DMS153 (cell line): Measurements from ENCODE around the gene BIRC5.

Experiments used
- DNase-seq: peaks from one replicate; lab custom pipeline; 2025; lab: John Stamatoyannopoulos, UW

Gene BIRC5

DNA sequence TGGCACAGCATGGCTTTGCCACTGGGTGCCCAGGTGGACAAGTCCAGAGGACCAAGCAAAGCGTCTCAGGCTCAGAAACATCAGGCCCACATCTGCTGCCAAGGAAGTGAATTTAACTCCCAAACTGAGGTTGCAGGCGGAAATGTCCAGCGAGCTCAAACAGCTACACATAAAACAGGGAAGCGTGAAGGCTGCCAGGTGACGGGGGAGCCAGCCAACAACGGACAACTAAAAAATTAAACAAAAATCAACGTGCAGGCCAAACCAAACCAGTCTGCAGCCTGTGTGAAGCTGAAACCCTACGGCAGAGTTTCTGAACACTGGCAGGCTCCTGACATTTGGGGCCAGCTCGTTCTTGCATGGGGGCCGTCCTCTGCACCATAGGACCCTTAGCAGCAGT lies 29.7 kb upstream of the BIRC5 start:
- DNase-seq, result no peak

GRCh38 chr17:78184868-78185267 lies 29.2 kb upstream of the BIRC5 start:
- DNase-seq, result no peak

DNA sequence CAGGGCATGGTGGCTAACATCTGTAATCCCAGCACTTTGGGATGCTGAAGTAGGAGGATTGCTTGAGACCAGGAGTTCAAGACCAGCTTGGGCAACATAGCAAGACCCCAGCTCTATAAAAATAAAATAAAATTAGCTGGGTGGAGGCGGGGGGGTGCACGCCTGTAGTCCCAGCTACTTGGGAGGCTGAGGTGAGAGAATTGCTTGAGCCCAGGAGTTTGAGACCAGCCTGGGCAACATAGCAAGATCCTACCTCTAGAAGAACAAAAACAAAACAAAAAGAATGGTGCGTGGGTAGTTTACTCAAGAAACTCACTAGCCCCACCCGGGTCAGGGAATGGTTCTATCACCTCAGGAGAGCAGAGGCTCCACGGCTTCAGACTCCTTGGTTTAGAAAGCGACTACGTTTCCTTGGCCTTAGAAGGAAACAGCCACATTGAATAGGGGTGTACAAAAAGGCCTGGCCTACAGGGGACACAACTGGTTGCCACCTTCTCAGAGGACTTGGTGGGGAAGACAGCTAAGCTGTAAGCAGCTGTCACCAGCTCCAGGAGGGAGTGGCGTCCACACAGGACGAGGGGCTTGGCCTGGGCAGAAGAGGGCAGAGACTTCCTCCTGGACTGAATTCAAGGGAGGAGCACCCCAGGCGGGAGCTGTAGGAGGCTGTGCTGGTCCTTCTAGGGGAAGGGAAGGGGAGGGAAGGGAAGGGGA lies 27.9 kb upstream of the BIRC5 start:
- DNase-seq, result no peak

GRCh38 chr17:78186692-78187595 lies 27.1 kb upstream of the BIRC5 start, which contains the start of the genes AFMID and TK1:
Gene AFMID, plus strand, starts transcription at chr17:78187362. Its CDS starts 9 bp downstream, at chr17:78187371.
Gene TK1, minus strand, starts transcription at chr17:78187052. Its CDS starts 58 bp downstream, at chr17:78186994.
- DNase-seq, result peak; percentile 88

DNA sequence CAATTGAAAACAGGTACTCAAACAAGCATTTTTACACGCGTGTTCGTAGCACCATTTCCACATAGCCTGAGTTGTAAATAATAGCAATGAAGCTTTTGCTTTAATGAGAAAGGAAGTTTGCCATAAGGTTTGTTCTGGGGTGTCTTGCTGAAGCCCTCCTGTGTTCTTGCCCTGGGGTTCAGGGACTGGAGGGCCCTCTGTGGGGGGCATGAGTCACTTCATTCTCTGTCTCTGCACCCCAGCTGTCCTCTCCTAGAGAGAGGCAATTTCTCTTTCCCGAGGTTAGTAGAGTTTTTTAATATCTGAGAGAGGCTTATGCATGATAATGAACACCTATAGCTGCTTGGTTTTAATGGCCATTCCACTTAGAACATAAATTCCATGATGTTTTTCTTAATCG lies 17.3 kb upstream of the BIRC5 start:
- DNase-seq, result no peak

- no peak for DNase-seq
These were observed 16.8 kb upstream of the BIRC5 start for GRCh38 chr17:78197147-78197832.

- no peak for DNase-seq
These were observed 13.6 kb upstream of the BIRC5 start for GRCh38 chr17:78200451-78200850.

DNA sequence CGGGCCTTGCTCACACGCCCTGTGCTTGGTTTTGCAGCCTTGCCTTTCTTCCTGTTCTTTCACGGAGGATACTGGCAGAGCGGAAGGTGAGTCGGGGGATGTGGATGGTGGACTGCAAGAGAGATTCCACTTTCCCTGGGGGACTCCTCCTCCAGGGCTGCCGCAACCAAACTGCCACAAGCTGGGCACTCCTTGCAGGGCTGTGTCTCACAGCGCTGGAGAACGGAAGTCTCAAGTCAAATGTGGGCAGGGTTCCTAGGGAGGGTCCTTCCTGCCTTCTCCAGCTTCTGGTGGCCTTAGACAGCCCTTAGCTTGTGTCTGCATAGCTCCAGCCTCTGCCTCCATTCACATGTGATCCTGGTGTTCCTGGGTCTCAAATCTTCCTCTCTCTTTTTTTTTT lies 11.4 kb upstream of the BIRC5 start:
- no peak for DNase-seq

- no peak for DNase-seq
These were observed 9.5 kb upstream of the BIRC5 start for GRCh38 chr17:78204387-78205123.

DNA sequence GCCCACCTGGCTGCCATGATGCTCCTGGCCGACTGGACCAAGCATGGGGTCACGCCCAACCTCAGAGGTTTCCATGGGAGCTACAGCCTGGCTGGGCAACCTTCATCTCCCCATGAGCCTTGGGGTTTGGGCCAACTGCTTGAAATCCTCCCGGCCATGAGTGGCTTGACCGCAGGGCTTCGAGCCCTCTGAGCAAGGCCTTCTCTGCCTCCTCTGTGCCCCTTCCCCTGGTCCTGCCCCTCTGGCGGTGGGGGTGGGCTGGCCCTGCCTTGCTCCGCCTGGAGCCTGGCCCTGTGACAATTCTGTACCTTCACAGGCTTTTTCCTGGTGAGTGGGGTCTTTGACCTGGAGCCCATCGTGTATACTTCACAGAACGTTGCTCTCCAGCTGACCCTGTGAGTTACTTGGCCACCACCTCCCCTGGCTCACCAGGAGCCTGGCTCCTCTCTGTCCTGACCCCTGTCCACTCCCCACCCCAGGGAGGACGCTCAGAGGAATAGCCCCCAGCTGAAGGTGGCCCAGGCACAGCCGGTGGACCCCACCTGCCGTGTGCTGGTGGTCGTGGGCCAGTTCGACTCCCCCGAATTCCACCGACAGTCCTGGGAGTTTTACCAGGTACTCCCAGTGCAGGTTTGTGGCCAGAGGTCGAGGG lies 8.8 kb upstream of the BIRC5 start:
- DNase-seq, result no peak

DNA sequence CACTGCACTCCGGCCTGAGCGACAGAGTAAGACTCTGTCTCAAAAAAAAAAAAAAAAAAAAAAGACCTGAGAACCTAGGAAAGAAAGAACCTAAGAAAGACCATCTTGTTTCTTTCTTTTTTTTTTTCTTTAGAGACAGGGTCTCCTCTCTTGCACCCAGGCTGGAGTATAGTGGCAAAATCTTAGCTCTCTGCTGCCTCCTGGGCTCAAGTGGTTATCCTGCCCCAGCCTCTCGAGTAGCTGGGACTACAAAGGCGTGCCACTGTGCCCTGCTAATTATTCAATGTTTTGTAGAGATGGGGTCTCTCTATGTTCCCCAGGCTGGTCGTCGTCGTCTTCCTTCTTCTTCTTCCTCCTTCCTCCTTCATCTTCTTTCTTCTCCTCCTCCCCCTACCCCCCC lies 7.8 kb upstream of the BIRC5 start:
- DNase-seq, result no peak

DNA sequence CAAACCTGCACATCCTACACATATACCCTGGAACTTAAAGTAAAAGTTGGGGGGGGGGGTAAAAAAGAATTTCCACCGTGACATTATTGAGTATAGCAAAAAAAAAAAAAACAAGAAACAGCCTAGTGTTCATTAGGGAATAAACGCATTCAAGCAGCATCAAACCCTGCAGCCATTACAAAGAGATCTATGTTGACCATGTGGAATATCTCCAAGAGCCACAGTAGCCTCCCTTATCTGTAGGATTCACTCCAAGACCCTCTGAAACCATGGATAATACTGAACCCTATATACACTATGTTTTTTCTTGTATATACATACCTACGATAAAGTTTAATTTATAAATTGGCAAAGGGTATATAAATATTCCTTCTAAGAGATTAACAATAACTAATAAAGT lies 5.6 kb upstream of the BIRC5 start:
- DNase-seq, result no peak

- no peak for DNase-seq
These were observed 3.9 kb upstream of the BIRC5 start for GRCh38 chr17:78210111-78210510.

GRCh38 chr17:78211032-78211431 lies 3.0 kb upstream of the BIRC5 start:
- DNase-seq, result no peak

GRCh38 chr17:78214706-78215061 lies 631 bp downstream of the BIRC5 start:
- DNase-seq, result no peak

DNA sequence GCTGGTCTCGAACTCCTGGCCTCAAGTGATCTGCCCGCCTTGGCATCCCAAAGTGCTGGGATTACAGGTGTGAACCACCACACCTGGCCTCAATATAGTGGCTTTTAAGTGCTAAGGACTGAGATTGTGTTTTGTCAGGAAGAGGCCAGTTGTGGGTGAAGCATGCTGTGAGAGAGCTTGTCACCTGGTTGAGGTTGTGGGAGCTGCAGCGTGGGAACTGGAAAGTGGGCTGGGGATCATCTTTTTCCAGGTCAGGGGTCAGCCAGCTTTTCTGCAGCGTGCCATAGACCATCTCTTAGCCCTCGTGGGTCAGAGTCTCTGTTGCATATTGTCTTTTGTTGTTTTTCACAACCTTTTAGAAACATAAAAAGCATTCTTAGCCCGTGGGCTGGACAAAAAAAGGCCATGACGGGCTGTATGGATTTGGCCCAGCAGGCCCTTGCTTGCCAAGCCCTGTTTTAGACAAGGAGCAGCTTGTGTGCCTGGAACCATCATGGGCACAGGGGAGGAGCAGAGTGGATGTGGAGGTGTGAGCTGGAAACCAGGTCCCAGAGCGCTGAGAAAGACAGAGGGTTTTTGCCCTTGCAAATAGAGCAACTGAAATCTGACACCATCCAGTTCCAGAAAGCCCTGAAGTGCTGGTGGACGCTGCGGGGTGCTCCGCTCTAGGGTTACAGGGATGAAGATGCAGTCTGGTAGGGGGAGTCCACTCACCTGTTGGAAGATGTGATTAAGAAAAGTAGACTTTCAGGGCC lies 5.5 kb downstream of the BIRC5 start:
- DNase-seq, result no peak

- no peak for DNase-seq
These were observed 9.0 kb downstream of the BIRC5 start for GRCh38 chr17:78223061-78223460.

DNA sequence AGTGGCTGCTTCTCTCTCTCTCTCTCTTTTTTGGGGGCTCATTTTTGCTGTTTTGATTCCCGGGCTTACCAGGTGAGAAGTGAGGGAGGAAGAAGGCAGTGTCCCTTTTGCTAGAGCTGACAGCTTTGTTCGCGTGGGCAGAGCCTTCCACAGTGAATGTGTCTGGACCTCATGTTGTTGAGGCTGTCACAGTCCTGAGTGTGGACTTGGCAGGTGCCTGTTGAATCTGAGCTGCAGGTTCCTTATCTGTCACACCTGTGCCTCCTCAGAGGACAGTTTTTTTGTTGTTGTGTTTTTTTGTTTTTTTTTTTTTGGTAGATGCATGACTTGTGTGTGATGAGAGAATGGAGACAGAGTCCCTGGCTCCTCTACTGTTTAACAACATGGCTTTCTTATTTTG lies 9.7 kb downstream of the BIRC5 start:
- DNase-seq, result no peak

DNA sequence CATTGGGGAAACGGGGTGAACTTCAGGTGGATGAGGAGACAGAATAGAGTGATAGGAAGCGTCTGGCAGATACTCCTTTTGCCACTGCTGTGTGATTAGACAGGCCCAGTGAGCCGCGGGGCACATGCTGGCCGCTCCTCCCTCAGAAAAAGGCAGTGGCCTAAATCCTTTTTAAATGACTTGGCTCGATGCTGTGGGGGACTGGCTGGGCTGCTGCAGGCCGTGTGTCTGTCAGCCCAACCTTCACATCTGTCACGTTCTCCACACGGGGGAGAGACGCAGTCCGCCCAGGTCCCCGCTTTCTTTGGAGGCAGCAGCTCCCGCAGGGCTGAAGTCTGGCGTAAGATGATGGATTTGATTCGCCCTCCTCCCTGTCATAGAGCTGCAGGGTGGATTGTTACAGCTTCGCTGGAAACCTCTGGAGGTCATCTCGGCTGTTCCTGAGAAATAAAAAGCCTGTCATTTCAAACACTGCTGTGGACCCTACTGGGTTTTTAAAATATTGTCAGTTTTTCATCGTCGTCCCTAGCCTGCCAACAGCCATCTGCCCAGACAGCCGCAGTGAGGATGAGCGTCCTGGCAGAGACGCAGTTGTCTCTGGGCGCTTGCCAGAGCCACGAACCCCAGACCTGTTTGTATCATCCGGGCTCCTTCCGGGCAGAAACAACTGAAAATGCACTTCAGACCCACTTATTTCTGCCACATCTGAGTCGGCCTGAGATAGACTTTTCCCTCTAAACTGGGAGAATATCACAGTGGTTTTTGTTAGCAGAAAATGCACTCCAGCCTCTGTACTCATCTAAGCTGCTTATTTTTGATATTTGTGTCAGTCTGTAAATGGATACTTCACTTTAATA lies 10.4 kb downstream of the BIRC5 start:
- DNase-seq, result no peak
